OCI-LY3 (cell line): ENCODE measurements around the gene SPATA2.

Experiments
- EZH2phosphoT487 ChIP-seq: fragments of 200-600 bp; shearing (Covaris generic); IDR thresholded peaks from 2 replicates; pipeline ENCODE4 v1.6.1; 2018; ENCODE audit warnings: antibody characterized with exemption, mixed run types, low read depth
- TF ChIP-seq, protein P1 (sequence below): fragments of 200-600, 300-600 bp; sonication (generic); IDR thresholded peaks from 2 replicates; pipeline ENCODE4 v1.5.1; 2014; ENCODE audit warnings: antibody characterized with exemption, low read length, low read depth

DNA sequence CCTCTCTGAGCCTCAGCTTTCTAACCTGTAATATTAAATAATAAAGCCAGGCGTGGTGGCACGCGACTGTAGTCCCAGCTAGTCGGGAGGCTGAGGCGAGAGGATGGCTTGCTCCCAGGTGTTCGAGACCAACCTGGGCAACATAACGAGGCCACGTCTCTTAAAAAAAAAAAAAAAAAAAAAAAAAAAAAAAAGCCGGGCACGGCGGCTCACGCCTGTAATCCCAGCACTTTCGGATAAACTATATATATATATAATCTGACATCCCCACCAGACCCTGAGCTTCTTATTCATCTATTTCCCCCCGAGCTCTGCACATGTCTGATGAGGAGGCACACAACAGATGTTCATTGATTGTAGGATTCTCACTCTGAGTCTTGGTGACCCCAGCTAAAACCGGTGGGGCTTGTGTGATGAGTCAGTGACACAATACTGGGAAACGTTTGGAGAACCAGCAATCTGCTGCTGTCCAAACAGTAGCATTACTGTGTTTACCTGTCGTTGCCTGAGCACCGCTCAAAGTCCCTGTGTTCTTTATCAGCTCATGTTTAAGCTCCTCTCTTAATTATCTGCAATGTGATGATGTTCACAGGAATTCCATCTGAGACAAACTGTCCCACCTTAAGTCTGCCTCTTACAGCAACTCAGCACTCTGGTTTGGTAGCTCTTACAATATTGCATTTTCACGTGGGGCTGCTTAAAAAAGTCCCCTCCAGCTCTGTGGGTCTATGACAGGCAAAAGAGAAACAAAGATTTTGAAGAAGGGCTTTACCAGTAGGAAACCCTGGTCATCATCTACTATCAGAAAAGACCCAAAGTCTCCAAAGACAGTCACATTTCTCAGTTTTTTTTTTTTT lies 1.0 kb upstream of the SPATA2 start:
- TF ChIP-seq, protein P1, sequence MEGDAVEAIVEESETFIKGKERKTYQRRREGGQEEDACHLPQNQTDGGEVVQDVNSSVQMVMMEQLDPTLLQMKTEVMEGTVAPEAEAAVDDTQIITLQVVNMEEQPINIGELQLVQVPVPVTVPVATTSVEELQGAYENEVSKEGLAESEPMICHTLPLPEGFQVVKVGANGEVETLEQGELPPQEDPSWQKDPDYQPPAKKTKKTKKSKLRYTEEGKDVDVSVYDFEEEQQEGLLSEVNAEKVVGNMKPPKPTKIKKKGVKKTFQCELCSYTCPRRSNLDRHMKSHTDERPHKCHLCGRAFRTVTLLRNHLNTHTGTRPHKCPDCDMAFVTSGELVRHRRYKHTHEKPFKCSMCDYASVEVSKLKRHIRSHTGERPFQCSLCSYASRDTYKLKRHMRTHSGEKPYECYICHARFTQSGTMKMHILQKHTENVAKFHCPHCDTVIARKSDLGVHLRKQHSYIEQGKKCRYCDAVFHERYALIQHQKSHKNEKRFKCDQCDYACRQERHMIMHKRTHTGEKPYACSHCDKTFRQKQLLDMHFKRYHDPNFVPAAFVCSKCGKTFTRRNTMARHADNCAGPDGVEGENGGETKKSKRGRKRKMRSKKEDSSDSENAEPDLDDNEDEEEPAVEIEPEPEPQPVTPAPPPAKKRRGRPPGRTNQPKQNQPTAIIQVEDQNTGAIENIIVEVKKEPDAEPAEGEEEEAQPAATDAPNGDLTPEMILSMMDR: no peak
- TF ChIP-seq EZH2phosphoT487: no peak
